MM.1S (cell line): ENCODE data around the gene ARF1.

Experiments
- EZH2phosphoT487 ChIP-seq: fragments of 300-600 bp; sonication (generic); IDR thresholded peaks from 2 replicates; pipeline ENCODE4 v1.6.1; 2018; ENCODE audit warnings: antibody characterized with exemption, low read length
- TF ChIP-seq, protein P1 (sequence below): fragments of 300-600 bp; sonication (generic); IDR thresholded peaks from 2 replicates; pipeline ENCODE4 v1.5.1; 2016; ENCODE audit warnings: antibody characterized with exemption, low read length, mixed read lengths

DNA sequence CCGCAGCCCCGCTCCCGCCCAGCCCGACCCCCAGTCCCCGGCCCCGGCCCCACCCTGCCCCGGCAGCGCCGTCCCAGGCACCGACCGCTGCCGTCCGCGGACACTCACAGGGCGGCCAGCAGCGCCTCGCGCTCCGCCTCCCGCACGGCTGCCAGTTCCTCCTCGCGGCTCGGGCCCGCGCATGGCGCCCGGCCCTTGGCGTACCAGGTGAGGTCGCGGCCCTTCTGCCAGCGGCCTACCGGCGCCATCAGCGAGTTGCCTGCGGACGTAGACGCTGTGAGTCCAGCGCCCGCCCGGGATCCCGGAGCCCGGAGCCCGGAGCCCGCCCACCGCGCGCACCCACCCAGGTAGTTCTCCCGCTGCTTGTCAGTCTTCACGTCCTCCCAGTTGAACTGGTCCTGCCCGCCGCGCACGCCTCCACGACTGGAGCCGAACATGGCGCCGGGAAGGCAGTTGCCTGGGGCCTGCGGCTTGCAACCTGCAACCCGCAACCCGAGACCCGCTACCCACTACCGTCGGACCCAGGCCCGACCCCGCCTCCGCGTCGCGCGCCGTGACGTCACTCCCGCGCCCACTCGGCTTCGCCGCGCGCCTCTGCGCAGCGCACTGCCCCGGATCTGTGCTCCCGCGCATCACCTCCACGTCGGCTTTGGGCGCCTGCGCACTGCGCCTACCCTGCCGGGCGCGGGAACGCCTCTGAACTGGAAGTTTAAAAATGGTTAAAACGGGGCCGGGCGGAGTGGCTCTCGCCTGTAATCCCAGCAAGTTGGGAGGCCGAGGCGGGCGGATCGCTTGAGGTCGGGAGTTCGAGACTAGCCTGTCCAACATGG, 20.5 kb downstream of the ARF1 start, which contains the start of gene C1orf35:
- TF ChIP-seq EZH2phosphoT487, result no peak
- TF ChIP-seq, protein P1, sequence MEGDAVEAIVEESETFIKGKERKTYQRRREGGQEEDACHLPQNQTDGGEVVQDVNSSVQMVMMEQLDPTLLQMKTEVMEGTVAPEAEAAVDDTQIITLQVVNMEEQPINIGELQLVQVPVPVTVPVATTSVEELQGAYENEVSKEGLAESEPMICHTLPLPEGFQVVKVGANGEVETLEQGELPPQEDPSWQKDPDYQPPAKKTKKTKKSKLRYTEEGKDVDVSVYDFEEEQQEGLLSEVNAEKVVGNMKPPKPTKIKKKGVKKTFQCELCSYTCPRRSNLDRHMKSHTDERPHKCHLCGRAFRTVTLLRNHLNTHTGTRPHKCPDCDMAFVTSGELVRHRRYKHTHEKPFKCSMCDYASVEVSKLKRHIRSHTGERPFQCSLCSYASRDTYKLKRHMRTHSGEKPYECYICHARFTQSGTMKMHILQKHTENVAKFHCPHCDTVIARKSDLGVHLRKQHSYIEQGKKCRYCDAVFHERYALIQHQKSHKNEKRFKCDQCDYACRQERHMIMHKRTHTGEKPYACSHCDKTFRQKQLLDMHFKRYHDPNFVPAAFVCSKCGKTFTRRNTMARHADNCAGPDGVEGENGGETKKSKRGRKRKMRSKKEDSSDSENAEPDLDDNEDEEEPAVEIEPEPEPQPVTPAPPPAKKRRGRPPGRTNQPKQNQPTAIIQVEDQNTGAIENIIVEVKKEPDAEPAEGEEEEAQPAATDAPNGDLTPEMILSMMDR, result no peak
